HG03565 (cell line): ENCODE data around the gene BAG3.
"Not testable (repeated sequence)": the region's sequence is repeated elsewhere in the genome, so short reads cannot be mapped to it uniquely, and the experiment has no call there.

Experiments used
- ATAC-seq: cut with Tn5 transposase; IDR thresholded peaks from one replicate; pipeline ENCODE4 v1.9.1; 2021; ENCODE audit warnings: mild to moderate bottlenecking, moderate library complexity; ENCODE audit not compliant: unreplicated experiment

BAG3 gene

GRCh38 chr10:119650692-119651513 is at the start of gene BAG3:
Gene BAG3 (plus strand): TSS chr10:119651380. CDS start chr10:119651676, 296 bp downstream.
- ATAC-seq, result peak; percentile 44

GRCh38 chr10:119602241-119603095 is 48.7 kb upstream of the BAG3 start:
- no peak for ATAC-seq

- ATAC-seq, result no peak
These were observed 46.7 kb upstream of the BAG3 start for GRCh38 chr10:119604468-119604867.

GRCh38 chr10:119608316-119609155 is 42.6 kb upstream of the BAG3 start:
- no peak for ATAC-seq

- no peak for ATAC-seq
These were observed 41.7 kb upstream of the BAG3 start for GRCh38 chr10:119609516-119609915.

GRCh38 chr10:119611433-119611832 is 39.7 kb upstream of the BAG3 start:
- ATAC-seq, result no peak

- ATAC-seq, result no peak
These were observed 37.4 kb upstream of the BAG3 start for GRCh38 chr10:119613741-119614140.

- no peak for ATAC-seq
These were observed 36.5 kb upstream of the BAG3 start for GRCh38 chr10:119614686-119615085.

GRCh38 chr10:119616882-119617570 is 34.2 kb upstream of the BAG3 start:
- no peak for ATAC-seq

GRCh38 chr10:119619215-119619614 is 32.0 kb upstream of the BAG3 start:
- no peak for ATAC-seq

- not testable (repeated sequence) for ATAC-seq
These were observed 31.4 kb upstream of the BAG3 start for GRCh38 chr10:119619811-119620210.

- no peak for ATAC-seq
These were observed 30.7 kb upstream of the BAG3 start for GRCh38 chr10:119620241-119621077.

- no peak for ATAC-seq
These were observed 30.1 kb upstream of the BAG3 start for GRCh38 chr10:119621078-119621384.

- ATAC-seq, result no peak
These were observed 25.5 kb upstream of the BAG3 start for GRCh38 chr10:119625570-119626280.

- no peak for ATAC-seq
These were observed 20.9 kb upstream of the BAG3 start for GRCh38 chr10:119630300-119630699.

GRCh38 chr10:119633538-119634218 is 17.5 kb upstream of the BAG3 start:
- no peak for ATAC-seq

- no peak for ATAC-seq
These were observed 17.0 kb upstream of the BAG3 start for GRCh38 chr10:119634219-119634544.

- ATAC-seq, result no peak
These were observed 13.5 kb upstream of the BAG3 start for GRCh38 chr10:119637631-119638030.

- no peak for ATAC-seq
These were observed 12.2 kb upstream of the BAG3 start for GRCh38 chr10:119638982-119639381.
